Stimulated activated CD4-positive, alpha-beta T cell treated with anti-CD3 and anti-CD28 coated beads, TNF-alpha, amount 100 ng/mL, for 48 hours (primary cell): ENCODE measurements around the gene SANBR.
"Not testable (repeated sequence)": the region's sequence is repeated elsewhere in the genome, so short reads cannot be mapped to it uniquely, and the experiment has no call there.

ENCODE experiments used
- DNase-seq, 3 donors: peaks; one replicate each; pipeline ENCODE4 v3.0.0-alpha.2; 2020; ENCODE audit warnings: low read depth in 3 of 3

SANBR gene

DNA sequence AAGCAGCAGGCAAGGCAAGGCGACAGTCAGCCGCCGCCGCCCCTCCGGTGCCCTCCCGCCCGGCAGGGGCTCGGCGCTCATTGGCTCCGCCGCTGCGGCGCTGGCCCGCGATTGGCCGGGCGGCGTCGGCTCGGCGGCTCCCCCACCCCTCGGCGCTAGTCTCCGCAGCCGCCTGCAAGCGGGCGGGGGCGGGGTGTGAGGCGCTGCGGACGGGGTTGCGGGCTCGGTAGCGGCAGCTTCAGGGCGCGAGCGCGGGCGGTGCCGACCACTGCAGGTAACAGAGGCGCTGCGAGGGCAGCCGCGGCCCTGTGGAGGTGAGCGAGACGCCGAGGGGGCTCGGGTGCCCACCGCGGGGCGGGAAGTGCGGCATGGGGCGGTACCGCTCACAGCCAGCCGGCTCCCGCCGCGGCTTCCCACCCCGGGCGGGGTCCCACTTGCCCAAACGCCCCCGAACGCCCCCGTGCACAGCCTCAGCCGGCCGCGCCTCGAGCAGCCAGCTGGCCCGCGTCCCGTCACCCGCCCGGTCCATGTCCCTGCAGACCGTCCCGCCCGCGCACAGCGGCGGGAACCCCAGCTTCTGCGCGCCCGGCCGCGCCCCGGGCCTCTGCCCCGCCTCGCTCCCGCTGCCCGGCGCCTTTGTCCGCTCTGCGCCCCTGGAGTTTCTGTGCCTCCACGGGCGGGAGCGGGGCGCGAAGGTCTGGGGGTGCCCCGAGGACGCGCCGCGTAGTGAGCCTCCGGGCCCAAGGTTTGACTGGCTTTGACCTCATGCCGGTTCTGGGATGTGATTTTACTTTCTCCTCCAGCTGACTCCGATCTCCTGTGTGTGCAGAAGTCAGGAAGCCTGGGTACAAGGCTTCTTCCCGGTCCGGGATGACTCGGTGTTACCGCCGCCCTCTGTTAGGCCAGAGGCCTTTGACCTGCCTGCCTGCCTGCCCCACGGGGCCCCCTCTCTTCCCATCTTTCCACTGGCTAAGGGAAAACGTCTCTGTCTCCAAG is at the start of gene SANBR:
SANBR (plus strand) TSS at position 158 of the 996 bp plus-strand sequence. CDS start 4,480 bp downstream, outside the sequence.
- peak; percentile 61 to 72 (median 63) for DNase-seq

DNA sequence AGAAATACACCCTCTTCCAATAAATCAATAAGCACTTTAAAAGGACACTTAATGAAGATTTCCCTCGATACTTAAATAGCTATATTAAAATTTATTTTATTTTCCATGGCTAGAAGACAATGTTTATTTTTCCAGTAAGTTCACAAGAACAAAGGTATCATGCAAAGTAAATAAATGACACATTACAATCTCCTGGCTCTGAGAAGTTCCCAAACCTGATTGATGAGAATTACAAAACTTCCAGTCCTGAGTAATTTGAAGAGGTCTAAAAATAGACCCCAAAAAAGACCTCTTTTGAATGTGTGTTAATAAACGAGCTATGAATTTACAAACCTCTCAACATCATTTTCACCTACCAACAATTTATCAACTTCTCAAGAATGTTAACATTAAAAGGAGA is 49.7 kb upstream of the SANBR start:
- no peak for DNase-seq

DNA sequence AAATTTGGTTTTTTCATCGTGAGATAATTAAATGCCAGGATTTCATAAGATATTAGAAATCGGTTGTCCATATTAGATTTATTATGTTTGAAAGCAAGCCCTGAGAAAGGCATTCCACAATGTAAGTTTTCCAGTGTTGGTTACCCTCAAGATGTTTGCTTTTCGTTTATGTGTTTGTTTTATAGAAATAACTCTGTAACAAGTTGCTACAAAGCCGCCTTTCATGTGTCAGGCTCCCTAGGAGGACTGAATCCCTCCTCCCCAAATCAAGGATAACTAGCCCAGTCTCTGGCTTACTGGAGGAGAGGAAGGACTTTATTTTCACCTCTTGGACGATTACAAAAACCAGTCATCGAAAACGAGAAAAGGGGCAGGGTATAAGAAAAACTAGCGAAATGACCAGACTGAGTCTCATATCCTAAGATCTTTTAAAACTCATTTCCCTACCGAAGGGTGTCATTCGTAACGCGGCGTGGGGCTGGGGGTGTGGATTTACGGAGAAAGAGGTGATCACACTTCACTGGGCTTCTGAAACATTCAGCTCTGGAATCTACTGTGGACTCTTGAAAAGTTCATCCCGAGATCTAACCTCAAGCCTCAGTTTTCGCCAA is 49.2 kb upstream of the SANBR start:
- DNase-seq, result peak; percentile 32 to 34 (median 32)

DNA sequence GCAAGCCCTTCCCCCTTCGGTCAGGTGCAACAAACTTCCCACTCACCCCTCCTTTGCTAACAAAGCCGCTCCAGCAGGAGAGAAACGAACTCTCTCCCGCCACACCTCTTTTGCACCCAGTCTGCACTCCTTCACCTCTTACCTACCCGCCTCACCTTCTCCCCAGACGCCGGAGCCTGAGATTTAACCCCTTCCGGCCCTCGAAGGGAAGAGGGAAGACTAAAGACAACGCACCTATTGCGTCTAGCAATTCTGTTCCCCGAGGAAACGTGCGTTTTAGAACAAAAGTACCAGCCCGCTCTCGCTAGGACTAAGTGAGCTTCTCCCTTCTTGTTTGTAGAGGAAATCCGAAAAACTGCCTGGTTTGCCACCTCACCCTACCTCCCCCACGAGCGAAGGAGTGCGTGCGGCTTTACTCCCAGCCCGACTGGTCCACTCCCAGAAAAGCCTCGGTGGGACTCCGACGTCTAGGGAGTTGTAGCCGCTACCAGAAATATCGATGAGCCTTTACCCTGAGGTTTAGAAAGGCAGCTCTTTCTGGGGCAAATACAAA is 48.6 kb upstream of the SANBR start:
- DNase-seq, result peak; percentile 47 to 63 (median 61)

DNA sequence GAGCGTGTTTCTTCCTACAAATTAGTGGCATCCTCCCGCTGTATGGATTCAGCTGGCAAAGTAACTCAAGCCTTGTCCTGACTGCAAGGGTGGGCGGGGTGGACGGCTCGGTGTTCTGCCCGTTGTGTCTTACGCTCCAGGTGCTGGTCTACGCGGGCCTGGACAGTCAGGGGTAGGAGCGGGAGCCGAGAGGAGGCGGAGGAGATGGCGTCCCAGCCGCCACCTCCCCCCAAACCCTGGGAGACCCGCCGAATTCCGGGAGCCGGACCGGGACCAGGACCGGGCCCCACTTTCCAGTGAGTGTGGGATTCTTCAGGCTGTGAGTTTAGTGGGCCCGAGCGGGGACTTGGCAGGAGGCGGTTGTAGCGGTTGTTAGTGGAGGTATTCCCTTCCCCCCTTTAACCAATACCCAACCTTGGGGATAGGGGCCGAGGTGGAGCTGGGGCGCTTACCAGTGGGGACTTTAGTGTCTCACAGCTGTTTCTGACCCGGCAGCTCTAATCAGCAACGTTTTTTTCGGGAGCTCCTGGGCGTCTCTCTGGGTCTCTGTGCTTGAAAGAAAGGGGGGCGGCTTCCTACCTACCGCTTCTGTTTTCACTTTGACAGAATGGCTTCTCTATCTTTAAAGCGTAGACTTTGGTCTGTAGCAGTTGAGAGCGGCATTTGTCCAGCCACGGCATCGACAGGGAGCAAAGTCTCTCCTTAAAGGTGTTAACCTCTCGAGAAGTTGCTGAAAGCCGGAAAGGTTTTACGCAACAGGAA is 47.9 kb upstream of the SANBR start, which contains the start of the genes PEX13 and PUS10:
PEX13 (plus strand) TSS at position 165 of the 762 bp plus-strand sequence; CDS start at position 205, 40 bp downstream.
PUS10 (minus strand) TSS at position 700 of the 762 bp plus-strand sequence. CDS start 6,365 bp downstream, outside the sequence.
- peak; percentile 43 to 72 (median 56) for DNase-seq

DNA sequence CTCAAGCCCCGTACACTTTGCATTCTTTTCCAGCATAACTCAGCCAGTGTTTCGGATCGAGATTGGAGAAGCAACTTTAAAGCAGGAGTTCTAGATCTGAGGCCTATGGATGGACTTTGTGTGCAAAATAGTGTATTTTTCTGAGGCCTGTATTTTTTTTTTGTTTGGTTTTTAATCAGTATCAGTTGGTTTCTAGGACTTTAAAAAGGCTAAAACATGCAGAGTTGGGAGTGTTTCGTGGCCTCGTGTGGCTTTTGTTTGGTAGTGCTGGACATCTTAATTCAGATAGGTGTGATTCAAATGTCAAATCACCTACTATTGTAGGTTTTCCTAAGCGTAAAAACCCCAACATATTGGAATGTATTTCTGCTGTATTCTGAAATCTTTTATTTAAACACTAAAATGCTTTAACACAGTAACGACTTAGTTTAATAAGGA is 47.3 kb upstream of the SANBR start:
- DNase-seq, result no peak

DNA sequence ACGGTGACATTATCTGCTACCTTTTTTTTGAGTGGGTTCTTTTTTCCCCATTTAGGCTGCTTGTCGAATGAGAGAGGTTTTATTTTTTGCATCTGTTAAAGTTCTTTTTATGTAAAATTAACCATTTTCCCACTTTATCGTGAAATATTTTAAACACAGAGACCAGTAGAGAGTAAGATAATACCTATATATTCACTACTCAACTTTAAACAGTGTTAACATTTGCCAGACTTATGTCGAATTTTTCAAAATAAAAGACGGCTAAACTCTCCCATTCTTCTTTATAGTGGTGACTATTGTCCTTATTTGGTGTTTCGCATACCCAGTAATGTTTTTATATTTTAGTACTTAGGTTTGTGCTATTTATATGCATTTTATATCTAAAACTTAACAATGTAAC is 46.9 kb upstream of the SANBR start:
- DNase-seq, result no peak

DNA sequence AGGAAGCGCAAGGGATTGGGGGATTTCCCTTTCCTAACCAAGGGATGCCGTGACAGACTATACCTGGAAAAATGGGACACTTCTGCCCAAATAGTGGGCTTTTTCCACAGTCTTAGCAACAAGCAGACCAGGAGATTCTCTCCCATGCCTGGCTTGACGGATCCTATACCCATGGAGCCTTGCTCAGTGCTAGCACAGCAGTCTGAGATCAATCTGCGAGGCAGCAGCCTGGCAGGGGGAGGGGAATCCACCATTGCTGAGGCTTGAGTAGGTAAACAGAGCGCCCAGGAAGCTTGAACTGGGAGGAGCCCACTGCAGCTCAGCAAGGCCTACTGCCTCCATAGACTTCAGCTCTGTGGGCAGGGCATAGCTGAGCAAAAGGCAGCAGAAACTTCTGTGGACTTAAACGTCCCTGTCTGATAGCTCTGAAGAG is 44.4 kb upstream of the SANBR start:
- no peak for DNase-seq

DNA sequence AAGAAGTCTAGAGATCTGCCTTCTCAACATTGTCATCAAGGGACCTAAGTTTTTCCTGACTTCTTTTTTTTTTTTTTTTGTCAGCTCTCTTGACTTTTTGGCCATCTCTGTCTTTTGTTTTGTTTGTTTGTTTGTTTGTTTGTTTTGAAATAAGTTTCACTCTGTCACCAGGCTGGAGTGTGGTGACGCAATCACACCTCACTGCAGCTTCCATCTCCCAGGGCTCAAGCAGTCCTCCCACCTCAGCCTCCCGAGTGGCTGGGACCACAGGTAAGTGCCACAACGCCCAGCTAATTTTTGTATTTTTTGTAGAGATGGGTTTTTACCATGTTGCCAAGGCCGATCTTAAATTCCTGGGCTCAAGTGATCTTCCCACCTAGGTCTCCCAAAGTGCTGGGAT is 42.0 kb upstream of the SANBR start:
- no peak for DNase-seq

DNA sequence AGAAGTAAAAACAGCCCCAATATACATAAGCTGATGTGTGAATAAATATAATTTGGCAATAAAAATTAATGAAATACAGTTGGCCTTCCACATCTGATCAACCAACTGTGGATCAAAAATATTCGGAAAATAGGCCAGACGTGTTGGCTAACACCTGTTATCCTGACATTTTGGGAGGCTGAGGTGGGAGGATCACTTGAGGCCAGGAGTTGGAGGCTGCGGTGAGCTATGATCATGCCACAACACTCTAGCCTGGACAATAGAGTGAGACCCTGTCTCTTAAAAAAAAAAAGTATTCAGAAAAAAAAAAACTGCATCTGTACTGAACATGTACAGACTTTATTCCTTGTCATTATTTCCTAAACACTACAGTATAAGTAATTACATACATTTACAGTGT is 36.1 kb upstream of the SANBR start:
- no peak for DNase-seq

DNA sequence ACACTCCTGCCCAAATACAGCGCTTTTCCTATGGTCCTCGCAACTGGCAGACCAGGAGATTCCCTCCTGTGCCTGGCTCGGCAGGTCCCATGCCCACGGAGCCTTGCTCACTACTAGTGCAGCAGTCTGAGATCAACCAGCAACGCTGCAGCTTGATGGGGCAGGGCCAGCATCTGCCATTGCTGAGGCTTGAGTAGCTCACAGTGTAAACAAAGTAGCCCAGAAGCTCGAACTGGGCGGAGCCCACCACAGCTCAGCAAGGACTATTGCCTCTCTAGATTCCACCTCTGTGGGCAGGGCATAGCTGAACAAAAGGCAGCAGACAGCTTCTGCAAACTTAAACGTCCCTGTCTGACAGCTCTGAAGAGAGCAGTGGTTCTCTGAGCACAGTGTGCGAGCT is 31.1 kb upstream of the SANBR start:
- DNase-seq, result not testable (repeated sequence)

DNA sequence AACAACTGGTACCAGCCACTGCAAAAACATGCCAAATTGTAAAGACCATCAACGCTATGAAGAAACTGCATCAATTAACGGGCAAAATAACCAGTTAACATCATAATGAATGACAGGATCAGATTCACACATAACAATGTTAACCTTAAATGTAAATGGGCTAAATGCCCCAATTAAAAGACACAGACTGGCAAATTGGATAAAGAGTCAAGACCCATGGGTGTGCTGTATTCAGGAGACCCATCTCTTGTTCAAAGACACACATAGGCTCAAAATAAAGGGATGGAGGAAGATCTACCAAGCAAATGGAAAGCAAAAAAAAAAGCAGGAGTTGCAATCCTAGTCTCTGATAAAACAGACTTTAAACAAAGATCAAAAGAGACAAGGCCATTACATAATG is 29.0 kb upstream of the SANBR start:
- not testable (repeated sequence) for DNase-seq

DNA sequence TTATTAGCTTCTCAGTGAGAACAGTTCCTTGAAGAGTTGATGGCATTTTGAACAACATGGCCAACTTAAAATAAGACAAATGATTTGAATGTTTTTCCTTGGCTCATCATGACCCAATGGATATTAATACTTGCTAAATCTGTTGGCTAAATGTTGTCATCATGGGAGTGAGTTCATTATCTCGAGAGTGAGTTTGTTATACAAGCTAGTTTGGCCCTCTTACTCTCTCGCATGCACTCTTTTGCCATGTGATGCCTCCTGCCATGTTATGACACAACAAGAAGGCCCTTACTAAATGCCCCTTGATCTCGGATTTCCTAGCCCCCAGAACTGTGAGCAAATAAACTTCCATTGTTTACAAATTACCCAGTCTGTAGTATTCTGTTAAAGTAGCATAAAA is 22.9 kb upstream of the SANBR start:
- DNase-seq, result no peak

DNA sequence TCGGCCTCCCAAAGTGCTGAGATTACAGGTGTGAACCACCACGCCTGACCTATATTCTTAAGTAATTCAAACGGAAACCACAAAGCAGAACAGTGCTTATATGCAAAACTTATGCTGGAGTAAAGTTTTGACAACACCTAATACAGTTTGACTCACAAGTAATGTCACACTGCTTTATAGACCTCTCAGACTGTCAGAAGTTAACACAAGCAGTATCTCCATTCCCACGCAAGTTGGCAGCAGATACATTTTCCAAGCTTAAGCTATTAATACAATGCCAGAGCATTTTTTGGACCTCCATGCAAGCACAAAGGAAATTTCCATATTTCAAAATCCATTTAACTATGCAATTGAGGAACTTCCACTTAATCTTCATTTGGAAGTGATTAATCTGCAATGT is 21.0 kb upstream of the SANBR start:
- no peak for DNase-seq

DNA sequence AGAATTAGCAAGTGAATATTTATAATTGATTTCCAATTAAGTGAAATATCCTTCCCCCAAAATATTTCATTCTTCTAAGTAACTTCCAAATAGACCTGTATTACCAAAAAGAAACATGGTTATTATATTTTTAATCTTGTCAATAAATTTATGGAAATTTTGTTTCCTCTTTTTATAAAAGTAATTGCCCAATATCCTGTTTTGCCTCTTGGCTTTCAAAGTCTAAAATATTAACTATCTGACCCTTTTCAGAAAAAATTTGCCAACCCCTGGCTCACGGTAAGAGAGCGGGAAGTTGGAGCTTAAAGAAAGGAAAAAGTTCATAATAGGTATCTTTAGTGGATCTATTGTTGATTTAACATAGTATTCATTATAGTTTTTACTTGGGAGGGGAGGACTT is 20.4 kb upstream of the SANBR start:
- no peak for DNase-seq

DNA sequence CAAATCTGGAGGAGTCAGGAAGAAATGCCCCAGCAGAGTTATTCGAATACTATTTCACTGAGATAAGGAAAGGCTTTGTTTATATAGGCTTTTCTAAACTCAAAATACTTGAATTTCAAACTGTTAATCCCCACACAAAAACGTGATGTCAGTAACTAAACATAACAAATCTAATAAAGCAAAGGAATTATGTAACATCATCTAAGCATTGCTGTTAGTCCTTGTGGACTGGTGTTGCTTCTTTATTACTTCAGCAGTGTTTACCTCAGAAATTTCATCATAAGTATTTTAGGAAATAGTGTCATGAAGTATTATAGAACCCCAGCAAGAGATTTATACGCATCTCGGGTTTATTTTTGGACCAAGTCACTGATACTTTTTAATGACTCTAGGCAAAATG is 19.7 kb upstream of the SANBR start:
- DNase-seq, result no peak

DNA sequence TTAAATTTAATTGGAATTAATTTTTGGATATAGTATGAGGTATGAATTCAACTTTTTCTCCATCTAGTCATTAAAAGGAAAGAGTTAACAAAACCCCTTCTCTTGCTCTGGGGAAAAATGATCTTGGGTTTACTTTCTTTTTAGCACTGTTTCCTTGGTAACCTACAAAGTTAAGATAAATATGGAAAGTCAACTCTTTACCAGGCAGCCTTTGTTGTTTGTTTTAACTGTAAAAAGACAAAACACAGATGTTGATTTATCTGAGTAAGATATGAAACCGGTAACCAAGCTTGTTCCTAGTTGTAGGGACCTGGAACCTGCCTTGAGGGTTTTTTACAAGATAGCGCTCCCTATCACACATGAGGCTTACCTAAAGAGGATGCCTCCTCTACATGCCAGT is 10.1 kb upstream of the SANBR start:
- DNase-seq, result no peak

DNA sequence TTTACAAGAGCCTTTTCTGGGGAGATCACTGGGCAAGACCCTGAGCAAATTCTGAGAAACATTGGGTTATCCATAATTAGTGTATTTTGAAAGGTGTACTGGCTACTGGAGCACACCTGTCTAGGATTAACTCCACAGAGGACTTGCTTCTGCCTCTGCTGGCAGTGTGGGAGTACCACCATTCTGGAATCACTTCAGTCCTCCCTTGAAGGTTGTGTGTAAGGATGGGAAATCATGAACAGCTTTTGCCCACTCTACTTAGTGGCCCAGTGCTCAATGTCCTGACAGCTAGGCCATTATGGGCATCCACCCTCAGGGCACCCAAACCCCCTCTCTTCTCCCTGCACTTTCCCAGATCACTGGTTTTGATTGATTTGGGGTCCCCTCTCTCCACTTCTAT is 8.1 kb upstream of the SANBR start:
- no peak for DNase-seq

DNA sequence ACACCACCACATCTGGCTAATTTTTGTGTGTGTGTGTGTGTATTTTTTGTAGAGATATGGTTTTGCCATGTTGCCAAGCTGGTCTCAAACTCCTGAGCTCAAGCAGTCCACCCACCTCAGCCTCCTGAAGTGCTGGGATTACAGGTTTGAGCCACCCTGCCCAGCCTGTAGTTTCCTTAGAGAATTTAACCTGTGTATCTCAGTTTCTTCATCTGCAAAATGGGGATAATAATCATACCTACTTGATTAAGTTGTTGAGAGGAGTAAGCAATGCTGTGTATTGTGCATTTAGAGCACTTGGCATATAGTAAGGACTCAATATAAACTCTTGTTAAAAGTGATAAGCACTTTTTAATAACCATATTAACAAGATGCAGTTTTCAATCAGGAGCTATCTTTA is 6.3 kb upstream of the SANBR start:
- no peak for DNase-seq

DNA sequence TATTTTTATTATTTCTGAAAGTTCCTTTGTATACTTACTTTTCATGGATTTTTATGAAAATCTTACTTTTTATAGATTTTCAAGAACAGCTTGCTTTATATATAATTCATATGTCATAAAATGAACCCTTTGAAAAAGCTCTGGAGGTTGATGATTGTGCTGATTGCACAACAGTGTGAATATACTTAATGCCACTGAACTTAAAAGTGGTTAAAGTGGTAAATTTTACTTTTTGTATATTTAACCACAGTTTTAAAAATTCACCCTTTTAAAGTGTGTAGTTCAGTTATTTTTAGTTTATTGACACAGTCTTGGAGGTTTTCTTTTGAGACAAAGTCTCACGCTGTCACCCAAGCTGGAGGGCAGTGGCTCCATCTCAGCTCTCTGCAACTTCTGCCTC is 8.4 kb downstream of the SANBR start:
- no peak for DNase-seq

DNA sequence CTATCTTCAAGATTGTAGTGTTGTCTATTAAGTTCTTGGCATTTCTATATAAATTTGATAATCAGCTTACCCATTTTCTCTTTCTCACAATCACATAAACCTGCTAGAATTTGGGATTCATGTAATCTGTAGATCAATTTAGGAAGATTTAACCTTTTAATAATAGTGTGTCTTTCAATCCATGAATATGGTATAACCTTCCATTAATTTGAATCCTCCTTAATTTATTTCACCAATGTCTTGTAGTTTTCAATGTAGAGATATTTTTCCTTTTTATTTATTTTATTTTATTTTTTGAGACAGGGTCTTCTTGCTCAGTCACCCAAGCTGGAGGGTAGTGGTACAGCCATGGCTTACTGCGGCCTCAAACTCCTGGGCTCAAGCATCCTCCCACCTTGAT is 20.2 kb downstream of the SANBR start:
- no peak for DNase-seq

DNA sequence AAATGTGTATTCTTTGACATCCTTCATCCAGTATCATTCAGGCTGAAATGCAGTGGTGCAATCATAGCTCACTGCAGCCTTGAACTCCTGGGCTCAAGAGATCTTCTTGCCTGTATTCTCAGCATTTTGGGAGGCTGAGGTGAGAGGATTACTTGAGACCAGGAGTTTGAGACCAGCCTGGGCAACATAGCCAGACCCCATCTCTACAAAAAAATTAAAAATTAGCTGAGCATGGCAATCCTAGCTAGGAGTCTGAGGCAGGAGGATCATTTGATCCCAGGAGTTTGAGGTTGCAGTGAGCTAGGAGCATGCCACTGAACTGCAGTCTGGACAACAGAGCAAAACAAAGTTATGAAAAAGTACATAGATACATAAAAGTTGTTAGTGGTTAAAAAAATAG is 24.1 kb downstream of the SANBR start:
- DNase-seq, result no peak
